HepG2 (cell line): Measurements from ENCODE around the gene ZBTB7B. TPM values are rescaled to one million over a fixed set of nuclear protein-coding genes. Genes with fewer than 3 reads are reported as not detected.

Source experiments
- ARHGAP35 ChIP-seq: sonication (generic); formaldehyde crosslinking; IDR thresholded peaks from 2 replicates; pipeline ENCODE4 v1.9.0; 2022; ENCODE audit warnings: mild to moderate bottlenecking, inconsistent platforms, moderate library complexity, missing genetic modification reagents, borderline replicate concordance
- BRCA1 ChIP-seq: sonication (generic); formaldehyde crosslinking; IDR thresholded peaks from 2 replicates; pipeline ENCODE4 v1.4.0; 2020; ENCODE audit warnings: missing genetic modification reagents
- CTCF ChIP-seq: sonication (generic); formaldehyde crosslinking; IDR thresholded peaks from 2 replicates; pipeline ENCODE4 v1.5.0; 2020; ENCODE audit warnings: mild to moderate bottlenecking, missing genetic modification reagents, moderate library complexity
- EED ChIP-seq: sonication (generic); formaldehyde crosslinking; IDR thresholded peaks from 2 replicates; pipeline ENCODE4 v1.5.0; 2020; ENCODE audit warnings: mild to moderate bottlenecking, missing genetic modification reagents
- ELF3 ChIP-seq: IDR thresholded peaks from 2 replicates; pipeline ENCODE4 v1.6.1; 2016; ENCODE audit warnings: missing genetic modification reagents, missing compliant biosample characterization
- FOSL2 ChIP-seq: sonication (generic); formaldehyde crosslinking; IDR thresholded peaks from 2 replicates; pipeline ENCODE4 v1.4.0; 2020; ENCODE audit warnings: missing genetic modification reagents
- FOXP1 ChIP-seq, 2 experiments: fragments of 450-650 bp in 1 of 2; IDR thresholded peaks; 2 replicates each; pipeline ENCODE4 v1.6.1; 2017 to 2018; ENCODE audit warnings: antibody characterized with exemption in 1 of 2
- GATAD1 ChIP-seq: IDR thresholded peaks from 2 replicates; pipeline ENCODE4 v1.6.1; 2016; ENCODE audit warnings: missing genetic modification reagents, missing compliant biosample characterization
- GZF1 ChIP-seq: sonication (generic); formaldehyde crosslinking; IDR thresholded peaks from 2 replicates; pipeline ENCODE4 v1.5.1; 2020; ENCODE audit warnings: mild to moderate bottlenecking, missing genetic modification reagents
- HNRNPLL ChIP-seq: fragments of 200-400 bp; formaldehyde crosslinking; IDR thresholded peaks from 2 replicates; pipeline ENCODE4 v1.6.1; 2017; ENCODE audit warnings: mild to moderate bottlenecking, low read depth, low read length; ENCODE audit not compliant: poor library complexity, severe bottlenecking
- IKZF5 ChIP-seq: IDR thresholded peaks from 2 replicates; pipeline ENCODE4 v1.6.1; 2018; ENCODE audit warnings: missing genetic modification reagents, mild to moderate bottlenecking, missing compliant biosample characterization
- JUN ChIP-seq: sonication (generic); formaldehyde crosslinking; IDR thresholded peaks from 2 replicates; pipeline ENCODE4 v1.4.0; 2020; ENCODE audit warnings: mild to moderate bottlenecking, missing genetic modification reagents
- RBM22 ChIP-seq: fragments of 200-400 bp; formaldehyde crosslinking; optimal IDR thresholded peaks from 2 replicates; pipeline ENCODE3; 2017; ENCODE audit warnings: mild to moderate bottlenecking, low read length, moderate library complexity
- SIX4 ChIP-seq: sonication (generic); formaldehyde crosslinking; IDR thresholded peaks from 2 replicates; pipeline ENCODE4 v1.4.0; 2020; ENCODE audit warnings: missing genetic modification reagents
- SRSF9 ChIP-seq: fragments of 200-400 bp; formaldehyde crosslinking; IDR thresholded peaks from 2 replicates; pipeline ENCODE4 v1.6.1; 2018; ENCODE audit warnings: borderline replicate concordance, mild to moderate bottlenecking, low read depth, low read length; ENCODE audit not compliant: insufficient read depth, poor library complexity, severe bottlenecking
- SUZ12 ChIP-seq: fragments of 150-350 bp; IDR thresholded peaks from 2 replicates; pipeline ENCODE4 v1.6.1; 2014; ENCODE audit warnings: low read depth, low read length
- TBP ChIP-seq: sonication (generic); formaldehyde crosslinking; IDR thresholded peaks from 2 replicates; pipeline ENCODE4 v1.5.0; 2020; ENCODE audit warnings: missing genetic modification reagents
- TCF12 ChIP-seq, 2 experiments: fragments of 450-650 bp in 1 of 2; sonication (generic) in 1 of 2; formaldehyde crosslinking in 1 of 2; IDR thresholded peaks; 2 replicates each; pipeline versions ENCODE4 v1.6.1 to v1.8.0; 2017 to 2022; ENCODE audit warnings: antibody characterized with exemption in 1 of 2, mild to moderate bottlenecking in 1 of 2, missing genetic modification reagents in 1 of 2, moderate library complexity in 1 of 2
- TEAD2 ChIP-seq: sonication (generic); formaldehyde crosslinking; IDR thresholded peaks from 2 replicates; pipeline ENCODE4 v1.9.0; 2021; ENCODE audit warnings: missing genetic modification reagents
- ZBTB43 ChIP-seq: sonication (generic); formaldehyde crosslinking; conservative IDR thresholded peaks from 2 replicates; pipeline ENCODE4 v1.4.0; 2020; ENCODE audit warnings: missing genetic modification reagents
- ZEB1 ChIP-seq: IDR thresholded peaks from 2 replicates; pipeline ENCODE4 v1.6.1; 2012; ENCODE audit warnings: mild to moderate bottlenecking, low read depth, inconsistent platforms; ENCODE audit not compliant: insufficient replicate concordance
- ZMYM2 ChIP-seq: sonication (generic); formaldehyde crosslinking; IDR thresholded peaks from 2 replicates; pipeline ENCODE4 v1.8.0; 2022; ENCODE audit warnings: mild to moderate bottlenecking, missing genetic modification reagents
- ZNF343 ChIP-seq: sonication (generic); formaldehyde crosslinking; IDR thresholded peaks from 2 replicates; pipeline ENCODE4 v1.4.0; 2020; ENCODE audit warnings: mild to moderate bottlenecking, missing genetic modification reagents
- ZNF362 ChIP-seq: sonication (generic); formaldehyde crosslinking; IDR thresholded peaks from 2 replicates; pipeline ENCODE4 v1.4.0; 2020; ENCODE audit warnings: missing genetic modification reagents, mild to moderate bottlenecking, borderline replicate concordance
- ZNF737 ChIP-seq: sonication (generic); formaldehyde crosslinking; IDR thresholded peaks from 2 replicates; pipeline ENCODE4 v1.5.0; 2020; ENCODE audit warnings: missing genetic modification reagents, mild to moderate bottlenecking, borderline replicate concordance
- ZSCAN20 ChIP-seq: sonication (generic); formaldehyde crosslinking; IDR thresholded peaks from 2 replicates; pipeline ENCODE4 v1.4.0; 2020; ENCODE audit warnings: missing genetic modification reagents, mild to moderate bottlenecking, borderline replicate concordance
- polyA plus RNA-seq, 8 experiments: library from polyadenylated mRNA; depleted of rRNA in 3 of 8; stranded (reverse) in 7 of 8; unstranded in 1 of 8; fragments of >200 nt; fragmentation: Illumina TruSeq in 4 of 8; extraction: Trizol in 4 of 8; gene quantifications; 2 replicates each; pipeline versions ENCODE4 v1.2.1 to v1.2.3, GENCODE V29; 2011 to 2016; ENCODE audit warnings: low read depth in 4 of 8, missing spikeins in 1 of 8, mixed read lengths in 1 of 8; ENCODE audit not compliant: insufficient read depth in 1 of 8
- total RNA-seq, 5 experiments: library from RNA; depleted of rRNA; stranded (reverse); fragments of >200 nt; fragmentation: Illumina TruSeq; extraction: Trizol; gene quantifications; 2 replicates each; pipeline ENCODE4 v1.2.3, GENCODE V29; 2016; ENCODE audit warnings: low read depth in 1 of 5

The ZBTB7B gene
- total and polyA plus RNA-seq, 2 of the 13 experiments (the other 11 are each of a cell fraction or from before 2014, with no cell fraction given) = 15.5 to 17.5 TPM

GRCh38 chr1:155062702-155063411, 60.3 kb downstream of the ZBTB7B start (continued):
- TF ChIP-seq JUN (CRISPR knock-in tag) (no peak), ZMYM2 (no peak), ZSCAN20 (CRISPR knock-in tag) (no peak), GATAD1 (CRISPR knock-in tag) (no peak), RBM22 (no peak), IKZF5 (0 out of 2 replicates have a peak, but pooled peaks have one; percentile 30), SUZ12 (no peak), TCF12 (IDR thresholded peaks at IDR 0.05) (no peak), TCF12 (CRISPR knock-in tag; IDR thresholded peaks at IDR 0.05) (no peak), ARHGAP35 (CRISPR knock-in tag) (no peak), CTCF (peak; percentile 92), BRCA1 (no peak), TBP (CRISPR knock-in tag) (no peak), ZNF343 (CRISPR knock-in tag) (no peak), ZBTB43 (CRISPR knock-in tag) (no peak), GZF1 (no peak), ELF3 (peak; percentile 28; the same call in 1 of the 2 replicates), EED (CRISPR knock-in tag) (0 out of 2 replicates have a peak, but pooled peaks have one; percentile 21), ZNF737 (CRISPR knock-in tag) (no peak), HNRNPLL (no peak), TEAD2 (no peak), SIX4 (CRISPR knock-in tag) (no peak), ZNF362 (CRISPR knock-in tag) (no peak), ZEB1 (peak; percentile 8), SRSF9 (no peak), FOSL2 (no peak), FOXP1 (IDR thresholded peaks at IDR 0.05) (no peak), FOXP1 (CRISPR knock-in tag; IDR thresholded peaks at IDR 0.05) (no peak)
